Gastroesophageal sphincter (tissue), 4 donors: Measurements from ENCODE around the gene AKAP11. TPM values are rescaled to one million over a fixed set of nuclear protein-coding genes. Genes with fewer than 3 reads are reported as not detected.

Source experiments
- ATAC-seq: fragments of 150-250 bp; one replicate; pipeline ENCODE4 v1.9.1; 2016; ENCODE audit warnings: mild to moderate bottlenecking, moderate library complexity
- H3K27ac ChIP-seq, 4 donors: fragments of 200-600 bp; sonication (generic) in 3 of 4; 1 replicate in 3 of 4; 2 replicates in 1 of 4; pipeline ENCODE4 v1.5.1; 2016 to 2019
- H3K27me3 ChIP-seq: fragments of 200-600 bp; sonication (generic); one replicate; pipeline ENCODE4 v1.5.1; 2019
- H3K36me3 ChIP-seq, 2 donors: fragments of 200-600 bp; sonication (generic); one replicate each; pipeline ENCODE4 v1.5.1; 2019; ENCODE audit warnings: control low read depth in 1 of 2
- H3K4me1 ChIP-seq, 3 donors: fragments of 200-600 bp; sonication (generic); 1 replicate in 2 of 3; 2 replicates in 1 of 3; pipeline ENCODE4 v1.5.1; 2016 to 2019; ENCODE audit warnings: control low read depth in 2 of 3
- H3K4me3 ChIP-seq, 2 donors: fragments of 200-600 bp; sonication (generic); one replicate each; pipeline ENCODE4 v1.5.1; 2019; ENCODE audit warnings: mild to moderate bottlenecking in 1 of 2, moderate library complexity in 1 of 2
- H3K9me3 ChIP-seq, 3 donors: fragments of 200-600 bp; sonication (generic); one replicate each; pipeline ENCODE4 v1.5.1; 2017 to 2019; ENCODE audit warnings: control low read depth in 2 of 3
- EP300 ChIP-seq: sonication (generic); formaldehyde crosslinking; IDR thresholded peaks from one replicate; pipeline ENCODE4 v1.6.1; 2017; ENCODE audit warnings: antibody characterized with exemption, mild to moderate bottlenecking
- POLR2A ChIP-seq, 2 donors: fragments of 450-650 bp; IDR thresholded peaks; one replicate each; pipeline ENCODE4 v1.6.1; 2017; ENCODE audit warnings: antibody characterized with exemption in 2 of 2, mild to moderate bottlenecking in 2 of 2, moderate library complexity in 1 of 2
- POLR2AphosphoS5 ChIP-seq: sonication (generic); formaldehyde crosslinking; IDR thresholded peaks from one replicate; pipeline ENCODE4 v1.6.1; 2017; ENCODE audit warnings: antibody characterized with exemption
- WGBS, 2 donors: methylation state at CpG; one replicate each; pipeline ENCODE4 v1.1.5; 2018; ENCODE audit warnings: low coverage in 1 of 2; 5-methylcytosine and 5-hydroxymethylcytosine counted together
- total RNA-seq, 4 donors: library from RNA; depleted of rRNA; stranded (reverse); fragments of >200 nt; gene quantifications; one replicate each; pipeline ENCODE4 v1.1.0, GENCODE V29; 2016
- TF ChIP-seq, protein P1 (sequence below), 4 experiments: fragments of 200-600 bp in 2 of 4; fragments of 450-650 bp in 2 of 4; sonication (generic) in 1 of 4; IDR thresholded peaks; one replicate each; pipeline ENCODE4 v1.5.1; 2017 to 2019; ENCODE audit warnings: antibody characterized with exemption in 4 of 4, mild to moderate bottlenecking in 2 of 4, moderate library complexity in 2 of 4

AKAP11 gene
- total RNA-seq, 4 donors from 2014 or later = 41.1 to 53.4 (median 45.3) TPM

GRCh38 chr13:42333613-42334328, 61.8 kb downstream of the AKAP11 start:
- no peaks in the 10 kb centered on the region for H3K27me3 ChIP-seq
- no peaks in the 10 kb centered on the region for H3K9me3 ChIP-seq
- H3K36me3 ChIP-seq = no peaks in the 10 kb centered on the region
- TF ChIP-seq, protein P1, sequence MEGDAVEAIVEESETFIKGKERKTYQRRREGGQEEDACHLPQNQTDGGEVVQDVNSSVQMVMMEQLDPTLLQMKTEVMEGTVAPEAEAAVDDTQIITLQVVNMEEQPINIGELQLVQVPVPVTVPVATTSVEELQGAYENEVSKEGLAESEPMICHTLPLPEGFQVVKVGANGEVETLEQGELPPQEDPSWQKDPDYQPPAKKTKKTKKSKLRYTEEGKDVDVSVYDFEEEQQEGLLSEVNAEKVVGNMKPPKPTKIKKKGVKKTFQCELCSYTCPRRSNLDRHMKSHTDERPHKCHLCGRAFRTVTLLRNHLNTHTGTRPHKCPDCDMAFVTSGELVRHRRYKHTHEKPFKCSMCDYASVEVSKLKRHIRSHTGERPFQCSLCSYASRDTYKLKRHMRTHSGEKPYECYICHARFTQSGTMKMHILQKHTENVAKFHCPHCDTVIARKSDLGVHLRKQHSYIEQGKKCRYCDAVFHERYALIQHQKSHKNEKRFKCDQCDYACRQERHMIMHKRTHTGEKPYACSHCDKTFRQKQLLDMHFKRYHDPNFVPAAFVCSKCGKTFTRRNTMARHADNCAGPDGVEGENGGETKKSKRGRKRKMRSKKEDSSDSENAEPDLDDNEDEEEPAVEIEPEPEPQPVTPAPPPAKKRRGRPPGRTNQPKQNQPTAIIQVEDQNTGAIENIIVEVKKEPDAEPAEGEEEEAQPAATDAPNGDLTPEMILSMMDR (IDR thresholded peaks at IDR 0.05) = no peak
- TF ChIP-seq EP300 = no peak
- H3K27ac ChIP-seq = no peak overlapping the region
- no peak overlapping the region for H3K4me3 ChIP-seq
- ATAC-seq = no peak
- 33 to 63% methylated on average over 1 to 4 of the region's 12 CpGs for whole genome bisulfite sequencing, 2 donors
- no peaks in the 10 kb centered on the region for H3K4me1 ChIP-seq

DNA sequence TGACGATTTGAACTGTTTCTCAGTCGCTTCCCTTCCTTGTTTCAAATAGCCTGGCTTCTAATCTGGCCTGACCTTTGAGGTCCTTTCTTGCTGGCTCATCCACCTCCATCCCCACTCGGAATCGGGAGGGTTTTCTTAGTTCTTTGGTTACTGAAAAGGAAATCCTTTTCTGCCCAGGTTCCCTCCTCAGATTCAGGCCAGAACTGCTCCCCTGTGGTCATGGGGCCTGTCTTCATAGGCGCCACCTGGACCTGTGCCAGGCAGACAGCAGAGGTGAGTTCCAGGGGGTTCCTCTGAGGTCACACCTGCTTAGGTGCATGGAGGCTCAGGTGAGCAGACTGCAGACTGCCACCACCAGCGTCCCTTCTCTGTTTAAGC, 62.4 kb downstream of the AKAP11 start:
- WGBS, 2 donors = 39 to 44% methylated on average over 3 of the region's 6 CpGs
- Histone ChIP-seq H3K36me3 (no peaks in the 10 kb centered on the region), H3K4me3 (no peak overlapping the region), H3K27ac (no peak overlapping the region), H3K27me3 (no peaks in the 10 kb centered on the region), H3K4me1 (no peaks in the 10 kb centered on the region), H3K9me3 (no peaks in the 10 kb centered on the region)
- TF ChIP-seq POLR2A (IDR thresholded peaks at IDR 0.05) (no peak), POLR2AphosphoS5 (no peak), EP300 (no peak)
- TF ChIP-seq, protein P1 (IDR thresholded peaks at IDR 0.05) = no peak
- ATAC-seq = no peak

DNA sequence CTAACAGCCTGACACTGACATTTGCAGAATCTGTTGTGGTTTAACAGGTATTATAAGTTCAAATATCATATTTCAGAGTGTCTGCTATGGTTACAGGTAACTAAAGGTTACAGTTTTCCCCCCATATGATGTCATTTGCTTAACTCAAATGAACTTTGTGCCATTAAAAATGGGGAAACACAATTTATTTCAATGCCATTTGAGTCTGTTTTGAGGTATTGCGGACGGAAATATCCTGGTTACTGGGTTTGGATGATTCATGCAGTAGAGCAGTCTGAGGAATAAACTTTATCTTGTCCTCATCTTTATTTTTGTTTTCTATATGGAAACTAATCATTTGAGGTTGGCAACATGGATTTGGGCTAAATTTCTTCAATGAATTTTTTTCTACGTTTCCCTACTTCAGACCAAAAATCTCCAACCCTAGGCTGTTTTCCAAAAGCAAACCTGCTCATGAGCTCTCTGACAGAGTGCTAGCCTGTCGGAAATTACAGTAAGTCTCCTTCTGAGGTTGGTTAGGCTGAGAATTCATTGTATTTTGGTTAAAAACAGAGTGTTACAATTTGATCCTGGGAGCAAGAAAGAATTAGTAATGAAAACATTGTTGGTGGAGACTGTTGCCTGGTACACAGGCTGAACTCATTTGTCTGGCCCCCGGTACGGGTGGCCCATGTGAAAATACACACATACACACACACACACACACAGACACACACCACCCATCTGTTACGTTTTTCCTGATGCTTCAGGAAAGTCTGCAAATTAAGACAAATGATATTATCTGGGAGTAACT, 66.1 kb downstream of the AKAP11 start:
- H3K9me3 ChIP-seq = no peaks in the 10 kb centered on the region
- H3K27ac ChIP-seq = no peak overlapping the region
- H3K4me1 ChIP-seq = no peaks in the 10 kb centered on the region
- no peaks in the 10 kb centered on the region for H3K36me3 ChIP-seq
- no peak for ATAC-seq
- no peaks in the 10 kb centered on the region for H3K27me3 ChIP-seq
- WGBS, 2 donors = 71 to 77% methylated on average over 5 to 7 of the region's 7 CpGs
- H3K4me3 ChIP-seq = no peak overlapping the region
- no peak for TF ChIP-seq EP300
- no peak for TF ChIP-seq POLR2AphosphoS5
- TF ChIP-seq POLR2A (IDR thresholded peaks at IDR 0.05) = no peak
- TF ChIP-seq, protein P1 (IDR thresholded peaks at IDR 0.05) = no peak

DNA sequence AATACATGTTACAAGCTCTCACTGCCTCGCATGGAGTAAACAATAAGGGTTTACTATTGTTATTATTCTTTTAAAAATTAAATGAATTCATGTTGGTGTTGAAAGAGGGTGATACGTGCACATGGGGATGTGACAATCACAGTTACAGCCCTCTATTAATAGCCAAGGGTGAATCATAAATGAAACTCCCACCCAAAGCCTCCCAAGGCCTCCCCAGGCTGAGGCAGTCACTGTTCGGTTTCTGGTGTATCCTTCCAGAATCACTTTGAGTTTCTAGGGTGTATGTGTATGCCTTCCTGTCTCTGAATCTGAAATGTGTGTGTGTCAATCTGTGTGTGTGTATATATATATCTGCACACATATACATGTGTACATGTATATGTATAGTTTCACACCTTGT, 73.4 kb downstream of the AKAP11 start:
- no peaks in the 10 kb centered on the region for H3K27me3 ChIP-seq
- no peak for ATAC-seq
- no peaks in the 10 kb centered on the region for H3K9me3 ChIP-seq
- WGBS, 2 donors = 73 to 89% methylated on average over 3 of the region's 3 CpGs
- H3K4me3 ChIP-seq = no peak overlapping the region
- no peaks in the 10 kb centered on the region for H3K4me1 ChIP-seq
- no peaks in the 10 kb centered on the region for H3K36me3 ChIP-seq
- TF ChIP-seq, protein P1 (IDR thresholded peaks at IDR 0.05) = no peak
- TF ChIP-seq POLR2A (IDR thresholded peaks at IDR 0.05) (no peak), EP300 (no peak), POLR2AphosphoS5 (no peak)
- no peak overlapping the region for H3K27ac ChIP-seq

- TF ChIP-seq EP300 (no peak), POLR2AphosphoS5 (no peak)
- TF ChIP-seq, protein P1 (IDR thresholded peaks at IDR 0.05) = no peak
- H3K9me3 ChIP-seq = no peaks in the 10 kb centered on the region
Observed at GRCh38 chr13:42348576-42348975, 76.6 kb downstream of the AKAP11 start.

More at GRCh38 chr13:42348576-42348975, 76.6 kb downstream of the AKAP11 start:
- Histone ChIP-seq H3K36me3 (no peaks in the 10 kb centered on the region), H3K4me3 (no peak overlapping the region), H3K27ac (no peak overlapping the region), H3K27me3 (no peaks in the 10 kb centered on the region), H3K4me1 (no peaks in the 10 kb centered on the region)
- 79 to 89% methylated on average over 3 to 4 of the region's 4 CpGs for WGBS, 2 donors
- ATAC-seq = no peak
